Prostate gland (tissue), 2 donors: ENCODE results near the gene TMEM214. TPM values are rescaled to one million over a fixed set of nuclear protein-coding genes. Genes with fewer than 3 reads are reported as not detected.

Source experiments
- DNase-seq: peaks from one replicate; pipeline ENCODE4 v3.0.0-alpha.2; 2019; ENCODE audit warnings: low spot score
- H3K27ac ChIP-seq, 2 donors: fragments of 200-600 bp; sonication (generic); 2 replicates each; pipeline ENCODE4 v1.5.1; 2017 to 2019
- H3K27me3 ChIP-seq: fragments of 200-600 bp; sonication (generic); replicated peaks from 2 replicates; pipeline ENCODE4 v1.5.1; 2019; ENCODE audit not compliant: insufficient read depth
- H3K36me3 ChIP-seq, 2 donors: fragments of 200-600 bp; sonication (generic); 1 replicate in 1 of 2; 2 replicates in 1 of 2; pipeline versions ENCODE4 v1.5.1 to v1.8.1; 2017 to 2019
- H3K4me1 ChIP-seq: fragments of 200-600 bp; sonication (generic); replicated peaks from 2 replicates; pipeline ENCODE4 v1.5.1; 2019
- H3K4me3 ChIP-seq, 2 donors: fragments of 200-600 bp; sonication (generic); 2 replicates each; pipeline ENCODE4 v1.5.1; 2017 to 2019
- H3K9me3 ChIP-seq: fragments of 200-600 bp; sonication (generic); 2 replicates; pipeline ENCODE4 v1.5.1; 2017
- POLR2A ChIP-seq: fragments of 450-650 bp; IDR thresholded peaks from one replicate; pipeline ENCODE4 v1.6.1; 2016; ENCODE audit warnings: antibody characterized with exemption, mild to moderate bottlenecking
- POLR2AphosphoS5 ChIP-seq: sonication (generic); formaldehyde crosslinking; IDR thresholded peaks from one replicate; pipeline ENCODE4 v1.6.1; 2017; ENCODE audit warnings: antibody characterized with exemption
- WGBS: methylation state at CpG from one replicate; pipeline ENCODE4 v1.1.5; 2018; 5-methylcytosine and 5-hydroxymethylcytosine counted together
- intact Hi-C: fragments of 100-400 bp; cut with DNase I; formaldehyde crosslinking; loops from one replicate; pipeline ENCODE4 v1.14.2; 2022
- total RNA-seq, 2 donors: library from RNA; depleted of rRNA; stranded (reverse); fragments of >200 nt; gene quantifications; one replicate each; pipeline ENCODE4 v1.1.0, GENCODE V29; 2016
- TF ChIP-seq, protein P1 (sequence below), 4 experiments: fragments of 200-600 bp in 2 of 4; fragments of 450-650 bp in 2 of 4; sonication (generic) in 2 of 4; IDR thresholded peaks; 1 replicate in 3 of 4; 2 replicates in 1 of 4; pipeline ENCODE4 v1.5.1; 2016 to 2019; ENCODE audit warnings: antibody characterized with exemption in 4 of 4, mild to moderate bottlenecking in 2 of 4, moderate library complexity in 2 of 4

Gene TMEM214
- total RNA-seq, 2 donors from 2014 or later, result 44.5 to 75.9 TPM

DNA sequence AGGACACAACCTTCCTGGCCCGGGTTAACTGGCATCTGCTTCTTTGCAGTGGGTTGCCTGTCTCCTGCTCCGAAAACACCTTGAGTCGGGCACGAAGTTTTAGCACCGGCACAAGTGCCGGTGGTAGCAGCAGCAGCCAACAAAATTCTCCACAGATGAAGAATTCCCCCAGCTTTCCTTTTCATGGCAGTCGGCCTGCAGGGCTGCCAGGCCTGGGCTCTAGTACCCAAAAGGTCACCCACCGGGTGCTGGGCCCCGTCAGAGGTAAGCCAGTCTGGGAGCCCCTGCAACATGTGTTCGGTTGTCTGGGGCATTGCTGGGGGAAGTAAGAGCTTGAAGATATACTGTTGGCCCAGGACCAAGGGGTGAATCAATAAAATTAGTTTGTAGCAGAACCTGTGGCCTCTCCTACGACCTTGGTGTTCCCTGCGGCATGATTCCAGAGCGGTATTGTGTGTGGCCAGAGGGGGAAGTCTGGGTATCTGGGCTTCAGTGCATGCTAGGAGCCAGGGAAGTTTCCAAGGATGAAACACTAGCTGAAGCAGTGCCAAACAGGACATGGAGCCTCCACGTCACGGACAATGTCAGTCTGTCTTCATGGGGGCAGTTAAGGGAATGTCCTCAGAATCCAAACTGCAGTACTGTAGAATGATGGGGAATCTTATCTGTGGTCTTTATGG is 26.5 kb downstream of the TMEM214 start:
- 87% methylated on average over 13 of the region's 15 CpGs for WGBS
- TF ChIP-seq POLR2AphosphoS5, result no peak
- TF ChIP-seq, protein P1, sequence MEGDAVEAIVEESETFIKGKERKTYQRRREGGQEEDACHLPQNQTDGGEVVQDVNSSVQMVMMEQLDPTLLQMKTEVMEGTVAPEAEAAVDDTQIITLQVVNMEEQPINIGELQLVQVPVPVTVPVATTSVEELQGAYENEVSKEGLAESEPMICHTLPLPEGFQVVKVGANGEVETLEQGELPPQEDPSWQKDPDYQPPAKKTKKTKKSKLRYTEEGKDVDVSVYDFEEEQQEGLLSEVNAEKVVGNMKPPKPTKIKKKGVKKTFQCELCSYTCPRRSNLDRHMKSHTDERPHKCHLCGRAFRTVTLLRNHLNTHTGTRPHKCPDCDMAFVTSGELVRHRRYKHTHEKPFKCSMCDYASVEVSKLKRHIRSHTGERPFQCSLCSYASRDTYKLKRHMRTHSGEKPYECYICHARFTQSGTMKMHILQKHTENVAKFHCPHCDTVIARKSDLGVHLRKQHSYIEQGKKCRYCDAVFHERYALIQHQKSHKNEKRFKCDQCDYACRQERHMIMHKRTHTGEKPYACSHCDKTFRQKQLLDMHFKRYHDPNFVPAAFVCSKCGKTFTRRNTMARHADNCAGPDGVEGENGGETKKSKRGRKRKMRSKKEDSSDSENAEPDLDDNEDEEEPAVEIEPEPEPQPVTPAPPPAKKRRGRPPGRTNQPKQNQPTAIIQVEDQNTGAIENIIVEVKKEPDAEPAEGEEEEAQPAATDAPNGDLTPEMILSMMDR (IDR thresholded peaks at IDR 0.05), result no peak
- no peak for TF ChIP-seq POLR2A
- Histone ChIP-seq H3K27me3 (no peaks in the 10 kb centered on the region), H3K4me1 (no peaks in the 10 kb centered on the region), H3K36me3 (peaks cover 0 to 5% of the 10 kb centered on the region in 2 donors), H3K9me3 (no peaks in the 10 kb centered on the region), H3K4me3 (no peak overlapping the region), H3K27ac (no peak overlapping the region)
- no peak for DNase-seq
- intact Hi-C loops, result no loop called here

DNA sequence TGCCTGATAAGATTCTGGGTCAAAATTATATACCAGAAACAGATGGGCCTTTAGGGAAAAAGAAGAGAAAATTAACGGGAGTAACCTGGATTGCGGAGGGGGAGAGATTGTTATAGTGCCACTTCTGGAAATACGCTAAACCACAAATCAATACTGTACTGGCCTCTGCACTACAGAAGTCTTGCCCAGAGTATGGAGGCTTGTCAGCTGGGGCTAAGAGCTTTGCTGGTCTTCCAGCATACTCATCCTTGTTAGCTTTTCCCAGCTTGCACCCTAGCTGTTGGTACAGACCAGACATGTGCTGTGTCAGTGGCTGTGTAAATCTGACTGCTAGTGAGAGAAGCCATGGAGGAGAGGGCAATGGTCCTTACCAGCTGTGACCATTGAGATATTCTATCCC is 27.6 kb downstream of the TMEM214 start:
- DNase-seq, result no peak
- Histone ChIP-seq H3K27me3 (no peaks in the 10 kb centered on the region), H3K4me3 (no peak overlapping the region), H3K27ac (no peak overlapping the region), H3K36me3 (no peaks in the 10 kb centered on the region), H3K4me1 (no peaks in the 10 kb centered on the region), H3K9me3 (no peaks in the 10 kb centered on the region)
- TF ChIP-seq POLR2AphosphoS5 (no peak), POLR2A (no peak)
- TF ChIP-seq, protein P1 (IDR thresholded peaks at IDR 0.05), result no peak
- WGBS, result 93% methylated on average over 3 of the region's 3 CpGs
- intact Hi-C loops, result no loop called here

DNA sequence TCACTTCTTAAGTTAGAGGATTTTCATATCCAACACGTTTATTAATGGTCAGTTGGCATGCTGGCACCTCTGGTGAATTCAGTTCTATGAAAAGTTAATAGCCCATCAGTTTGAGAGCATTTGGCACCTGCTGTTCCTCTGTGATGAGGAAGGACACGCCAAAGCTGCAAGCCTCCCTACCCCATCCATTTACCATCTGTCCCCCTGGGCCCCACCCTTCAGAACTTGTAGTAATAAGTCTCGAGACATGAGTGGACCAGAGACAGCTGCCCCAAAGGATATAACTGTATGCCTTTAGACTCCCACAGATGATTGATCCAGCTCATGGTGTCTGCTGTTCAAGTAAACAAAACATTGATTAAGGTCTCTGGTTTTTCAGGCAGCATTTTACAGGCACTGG is 32.4 kb downstream of the TMEM214 start:
- Histone ChIP-seq H3K27me3 (no peaks in the 10 kb centered on the region), H3K9me3 (no peaks in the 10 kb centered on the region), H3K27ac (no peak overlapping the region), H3K36me3 (no peaks in the 10 kb centered on the region), H3K4me3 (no peak overlapping the region), H3K4me1 (no peaks in the 10 kb centered on the region)
- WGBS, result 75% methylated on average over 3 of the region's 3 CpGs
- intact Hi-C loops, result no loop called here
- no peak for TF ChIP-seq POLR2A
- TF ChIP-seq, protein P1 (IDR thresholded peaks at IDR 0.05), result no peak
- DNase-seq, result no peak

DNA sequence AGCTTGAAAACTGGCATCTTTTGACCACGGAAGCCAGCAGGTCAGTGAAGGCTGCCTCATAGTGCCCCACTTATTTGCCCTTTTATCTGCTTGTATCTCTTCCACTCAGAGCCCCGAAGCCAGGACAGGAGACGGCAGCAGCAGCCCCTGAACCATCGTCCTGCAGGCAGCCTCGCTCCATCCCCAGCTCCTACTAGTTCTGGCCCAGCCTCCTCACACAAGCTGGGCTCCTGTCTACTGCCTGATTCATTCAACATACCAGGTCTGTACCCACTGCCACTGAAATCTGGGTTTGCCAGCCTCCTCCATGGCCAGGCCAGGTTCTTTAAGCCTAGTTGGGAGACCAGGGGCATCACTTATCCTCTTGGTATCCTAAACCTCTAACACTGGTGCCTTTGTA is 34.6 kb downstream of the TMEM214 start:
- no peaks in the 10 kb centered on the region for H3K4me1 ChIP-seq
- no peaks in the 10 kb centered on the region for H3K9me3 ChIP-seq
- intact Hi-C loops, result no loop called here
- TF ChIP-seq, protein P1 (IDR thresholded peaks at IDR 0.05), result no peak
- TF ChIP-seq POLR2AphosphoS5, result no peak
- no peaks in the 10 kb centered on the region for H3K27me3 ChIP-seq
- H3K4me3 ChIP-seq, result no peak overlapping the region
- DNase-seq, result no peak
- 89% methylated on average over 5 of the region's 5 CpGs for WGBS
- H3K36me3 ChIP-seq, result no peaks in the 10 kb centered on the region
- no peak overlapping the region for H3K27ac ChIP-seq

DNA sequence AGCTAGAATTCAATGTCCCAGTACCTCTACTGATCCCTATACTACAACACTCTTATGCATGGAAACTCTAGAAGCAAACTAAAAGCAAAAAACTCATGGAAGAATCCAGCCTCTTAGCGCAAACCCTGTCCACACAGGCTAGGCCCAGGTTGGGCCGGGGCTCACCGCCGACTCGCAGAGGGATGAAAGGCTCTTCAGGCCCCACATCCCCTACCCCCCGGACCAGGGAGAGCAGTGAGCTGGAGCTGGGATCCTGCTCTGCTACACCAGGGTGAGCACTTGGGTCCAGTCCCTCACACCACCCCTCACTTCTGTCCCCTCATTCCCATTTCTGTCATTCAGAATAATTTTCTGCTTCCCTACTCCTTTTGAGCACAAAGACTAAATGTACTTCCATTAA is 36.7 kb downstream of the TMEM214 start:
- Histone ChIP-seq H3K27me3 (no peaks in the 10 kb centered on the region), H3K4me3 (no peak overlapping the region), H3K36me3 (no peaks in the 10 kb centered on the region), H3K9me3 (no peaks in the 10 kb centered on the region), H3K27ac (no peak overlapping the region), H3K4me1 (no peaks in the 10 kb centered on the region)
- WGBS, result 89% methylated on average over 6 of the region's 6 CpGs
- intact Hi-C loops, result no loop called here
- no peak for TF ChIP-seq POLR2AphosphoS5
- TF ChIP-seq, protein P1 (IDR thresholded peaks at IDR 0.05), result no peak
- TF ChIP-seq POLR2A, result no peak
- DNase-seq, result no peak
